GM12878 (cell line): ENCODE data around the gene AARSD1. TPM values are rescaled to one million over a fixed set of nuclear protein-coding genes. Genes with fewer than 3 reads are reported as not detected.

Experiments
- ATAC-seq: fragments of 200-7000 bp; cut with Tn5 transposase; 3 replicates; pipeline ENCODE4 v1.9.1; 2020; ENCODE audit warnings: mild to moderate bottlenecking, moderate library complexity
- BruUV-seq: library from RNA; stranded (reverse); fragments of 400-500 nt; replicated peaks from 2 replicates; lab custom pipeline; 2021; lab: Mats Ljungman, UMichigan
- CTCF ChIA-PET: fragments of 300-600 bp; sonication (Branson Sonifier 250); formaldehyde crosslinking; extraction: SDS; loops from one replicate; lab custom pipeline; 2021; ENCODE audit warnings: inconsistent platforms; lab: Yijun Ruan, JAX
- POLR2A ChIA-PET: fragments of 350-600 bp; formaldehyde crosslinking; extraction: SDS; loops from one replicate; lab custom pipeline; 2021; ENCODE audit warnings: inconsistent platforms; lab: Charles Lee
- RAD21 ChIA-PET: fragments of 300-600 bp; sonication (Branson Sonifier 250); formaldehyde crosslinking; loops from one replicate; lab custom pipeline; 2023; ENCODE audit warnings: antibody characterized with exemption; ENCODE audit not compliant: unreplicated experiment; lab: Charles Lee
- SMC1A ChIA-PET: fragments of 300-600 bp; sonication (Branson Sonifier 250); formaldehyde crosslinking; loops from one replicate; lab custom pipeline; 2023; ENCODE audit not compliant: unreplicated experiment, uncharacterized antibody; lab: Charles Lee
- DNase-seq: peaks from one replicate; pipeline ENCODE4 v3.0.0-alpha.2; 2011; ENCODE audit warnings: low read depth, low spot score
- FAIRE-seq: peaks from 3 replicates; lab custom pipeline; 2011; peaks lifted over from hg19 to GRCh38; lab: Jason Lieb, UNC
- H2AFZ ChIP-seq: 2 replicates; pipeline ENCODE4 v1.6.0; 2011; ENCODE audit warnings: low read depth, low read length, control low read depth; ENCODE audit not compliant: control insufficient read depth
- H3K27ac ChIP-seq: 2 replicates; pipeline ENCODE4 v1.5.1; 2011; ENCODE audit warnings: control low read depth; ENCODE audit not compliant: control insufficient read depth, insufficient read depth
- H3K27me3 ChIP-seq, 2 experiments: replicated peaks in 1 of 2; 2 replicates each; pipeline versions ENCODE4 v1.6.0 to v1.6.1; 2011; ENCODE audit warnings: low read length in 1 of 2; ENCODE audit not compliant: control insufficient read depth in 2 of 2, insufficient read depth in 2 of 2
- H3K36me3 ChIP-seq, 2 experiments: 2 replicates each; pipeline ENCODE4 v1.5.1; 2011; ENCODE audit warnings: low read length in 1 of 2; ENCODE audit not compliant: control insufficient read depth in 2 of 2, insufficient read depth in 2 of 2
- H3K4me1 ChIP-seq: 2 replicates; pipeline ENCODE4 v1.6.1; 2011; ENCODE audit warnings: mild to moderate bottlenecking, low read length, moderate library complexity, mixed read lengths; ENCODE audit not compliant: control insufficient read depth, insufficient read depth
- H3K4me2 ChIP-seq: 2 replicates; pipeline ENCODE4 v1.6.0; 2011; ENCODE audit warnings: control low read depth; ENCODE audit not compliant: control insufficient read depth, insufficient read depth
- H3K4me3 ChIP-seq: fragments of 200-600 bp; sonication (generic); 2 replicates; pipeline ENCODE4 v1.5.1; 2016
- H3K79me2 ChIP-seq: 2 replicates; pipeline ENCODE4 v1.6.0; 2011; ENCODE audit warnings: low read length; ENCODE audit not compliant: control insufficient read depth, insufficient read depth
- H3K9ac ChIP-seq: 2 replicates; pipeline ENCODE4 v1.8.0; 2011; ENCODE audit warnings: low read length, control low read depth, mixed read lengths; ENCODE audit not compliant: control insufficient read depth, insufficient read depth
- H3K9me3 ChIP-seq: replicated peaks from 3 replicates; pipeline ENCODE4 v1.5.1; 2011; ENCODE audit warnings: mild to moderate bottlenecking, low read length; ENCODE audit not compliant: control insufficient read depth, insufficient read depth
- H4K20me1 ChIP-seq: 2 replicates; pipeline ENCODE4 v1.6.0; 2011; ENCODE audit not compliant: control insufficient read depth, insufficient read depth
- ATF7 ChIP-seq: fragments of 450-650 bp; IDR thresholded peaks from 2 replicates; pipeline ENCODE4 v1.6.1; 2016; ENCODE audit warnings: low read depth, mild to moderate bottlenecking
- CREB1 ChIP-seq: IDR thresholded peaks from 2 replicates; pipeline ENCODE4 v1.6.1; 2012; ENCODE audit warnings: low read depth, mild to moderate bottlenecking, inconsistent platforms
- CREM ChIP-seq: IDR thresholded peaks from 2 replicates; pipeline ENCODE4 v1.6.1; 2014; ENCODE audit warnings: antibody characterized with exemption, low read depth
- DPF2 ChIP-seq: fragments of 450-650 bp; IDR thresholded peaks from 2 replicates; pipeline ENCODE4 v1.6.1; 2017; ENCODE audit warnings: mild to moderate bottlenecking
- GATAD2B ChIP-seq: fragments of 450-650 bp; conservative IDR thresholded peaks from 2 replicates; pipeline ENCODE4 v1.6.1; 2017; ENCODE audit warnings: low read depth, mild to moderate bottlenecking, moderate library complexity
- HSF1 ChIP-seq: fragments of 150-350 bp; IDR thresholded peaks from 2 replicates; pipeline ENCODE4 v1.6.1; 2014; ENCODE audit warnings: mild to moderate bottlenecking, low read depth, low read length
- IKZF1 ChIP-seq: fragments of 450-650 bp; conservative IDR thresholded peaks from 2 replicates; pipeline ENCODE4 v1.6.1; 2017; ENCODE audit warnings: antibody characterized with exemption, mild to moderate bottlenecking
- KLF5 ChIP-seq: fragments of 450-650 bp; IDR thresholded peaks from 2 replicates; pipeline ENCODE4 v1.6.1; 2014; ENCODE audit warnings: mild to moderate bottlenecking; ENCODE audit not compliant: partially characterized antibody
- LARP7 ChIP-seq: fragments of 450-650 bp; IDR thresholded peaks from 2 replicates; pipeline ENCODE4 v1.6.1; 2017; ENCODE audit warnings: mild to moderate bottlenecking
- MYC ChIP-seq: IDR thresholded peaks from 2 replicates; pipeline ENCODE4 v1.6.1; 2011; ENCODE audit warnings: mild to moderate bottlenecking, low read length, moderate library complexity, inconsistent platforms; ENCODE audit not compliant: insufficient read depth, insufficient replicate concordance, insufficient read length, severe bottlenecking
- NKRF ChIP-seq: fragments of 450-650 bp; conservative IDR thresholded peaks from 2 replicates; pipeline ENCODE4 v1.6.1; 2017; ENCODE audit warnings: mild to moderate bottlenecking, moderate library complexity
- NRF1 ChIP-seq: conservative IDR thresholded peaks from 2 replicates; pipeline ENCODE4 v1.6.1; 2011; ENCODE audit warnings: mild to moderate bottlenecking, low read depth, low read length, improper control_type of control experiment
- PKNOX1 ChIP-seq: fragments of 450-650 bp; IDR thresholded peaks from 2 replicates; pipeline ENCODE4 v1.6.1; 2016; ENCODE audit warnings: mild to moderate bottlenecking
- POLR2AphosphoS5 ChIP-seq: IDR thresholded peaks from 2 replicates; pipeline ENCODE4 v1.6.1; 2011; ENCODE audit warnings: mild to moderate bottlenecking, low read length, inconsistent platforms
- SRF ChIP-seq, 2 experiments: IDR thresholded peaks; 2 replicates each; pipeline ENCODE4 v1.6.1; 2011; ENCODE audit warnings: low read depth in 2 of 2, low read length in 2 of 2, mild to moderate bottlenecking in 1 of 2, moderate library complexity in 1 of 2
- TCF3 ChIP-seq: IDR thresholded peaks from 2 replicates; pipeline ENCODE4 v1.6.1; 2012; ENCODE audit warnings: low read depth, mild to moderate bottlenecking, low read length, borderline replicate concordance; ENCODE audit not compliant: insufficient read depth
- ZNF384 ChIP-seq: IDR thresholded peaks from 2 replicates; pipeline ENCODE4 v1.6.1; 2012; ENCODE audit warnings: low read depth, mild to moderate bottlenecking, low read length, improper control_type of control experiment, borderline replicate concordance
- WGBS: methylation state at CpG from one replicate; pipeline ENCODE4 v1.1.6; 2016; ENCODE audit warnings: low lambda C conversion rate; ENCODE audit not compliant: insufficient replicate concordance, insufficient coverage; ENCODE audit errors: missing lambda C conversion rate; 5-methylcytosine and 5-hydroxymethylcytosine counted together
- in situ Hi-C: fragments of 300-500 bp; cut with MboI; formaldehyde crosslinking; loops from 9 replicates; pipeline ENCODE4 v1.14.3; 2018; ENCODE audit warnings: mixed read lengths
- intact Hi-C: fragments of 100-400 bp; cut with micrococcal nuclease; formaldehyde crosslinking; loops from one replicate; pipeline ENCODE4 v1.14.2; 2022; ENCODE audit not compliant: unreplicated experiment
- polyA plus RNA-seq, 11 experiments: library from polyadenylated mRNA; depleted of rRNA in 4 of 11; unstranded in 6 of 11; stranded (reverse) in 5 of 11; fragments of >200 nt; fragmentation: Nextera tagmentation in 4 of 11; fragmentation: Illumina TruSeq in 1 of 11; extraction: Ambion mirVana in 4 of 11; extraction: Trizol in 1 of 11; gene quantifications; 1 replicate in 1 of 11; 2 replicates in 10 of 11; pipeline versions ENCODE4 v1.2.1 to v1.2.3, GENCODE V29; 2011 to 2016; ENCODE audit warnings: inconsistent platforms in 2 of 11, missing spikeins in 2 of 11, low read depth in 1 of 11
- total RNA-seq, 4 experiments: library from RNA; depleted of rRNA in 3 of 4; stranded (reverse); fragments of >200 nt in 3 of 4; fragmentation: Illumina TruSeq in 1 of 4; extraction: Trizol in 1 of 4; gene quantifications; 2 replicates each; pipeline versions ENCODE4 v1.2.1 to v1.2.3, GENCODE V29; 2013 to 2021

AARSD1 gene
- total and polyA plus RNA-seq, 10 of the 15 experiments (the other 5 are each of a cell fraction or from before 2014, with no cell fraction given): 32.2 to 86.2 (median 52.8) TPM

GRCh38 chr17:42980766-42981397 lies 16.6 kb upstream of the AARSD1 start:
- intact Hi-C loops: loop anchor here (1.0 kb wide), 1 partner anchor 17 kb away; the partner anchor contains the start of gene RPL27
- ChIA-PET CTCF (interaction anchor here (1.7 to 4.6 kb wide), 2 partner anchors 17 to 160 kb away, joined by 4 to 23 read pairs; partner anchors contain the start of gene RPL27), SMC1A (interaction anchor here (1.4 kb wide), 1 partner anchor 17 kb away, joined by 6 read pairs; the partner anchor contains the start of gene RPL27), POLR2A (interaction anchor here (0.6 to 2.2 kb wide), 2 partner anchors 13 to 17 kb away, joined by 3 to 11 read pairs; partner anchors contain the start of gene RPL27), RAD21 (no interaction called here)
- peak; percentile 75 for ATAC-seq
- Histone ChIP-seq H3K4me3 (peak overlapping the region; percentile 94), H3K36me3 (no peaks in the 10 kb centered on the region), H3K4me1 (peaks cover 16% of the 10 kb centered on the region), H3K79me2 (peaks cover 34% of the 10 kb centered on the region), H3K4me2 (peak overlapping the region; percentile 99), H2AFZ (peak overlapping the region; percentile 98), H3K27ac (peak overlapping the region; percentile 85), H4K20me1 (no peaks in the 10 kb centered on the region), H3K9me3 (no peaks in the 10 kb centered on the region), H3K27me3 (no peaks in the 10 kb centered on the region), H3K9ac (peak overlapping the region; percentile 82)
- no peak for FAIRE-seq
- in situ Hi-C loops: no loop called here
- DNase-seq: peak; percentile 24
- 1% methylated on average over 58 of the region's 67 CpGs for WGBS
- TSS peak; percentile 83 for BruUV-seq
- TF ChIP-seq IKZF1 (peak; percentile 33; the same call in 1 of the 2 replicates), ATF7 (peak; percentile 67), NRF1 (peak; percentile 24; the same call in 1 of the 2 replicates), DPF2 (0 out of 2 replicates have a peak, but pooled peaks have one; percentile 18), ZNF384 (no peak), PKNOX1 (peak; percentile 39; the same call in 1 of the 2 replicates), HSF1 (no peak), TCF3 (peak; percentile 90), CREM (peak; percentile 81), LARP7 (peak; percentile 98; the same call in 1 of the 2 replicates), NKRF (no peak; the same call in 1 of the 2 replicates), GATAD2B (peak; percentile 75; the same call in 1 of the 2 replicates), POLR2AphosphoS5 (peak; percentile 65; the same call in 1 of the 2 replicates), KLF5 (peak; percentile 2), SRF (IDR thresholded peaks at IDR 0.05; ENCODE audit: low read depth in 2 of 2, low read length in 2 of 2) (peak in 1 of 2 experiments; percentile 1; a peak in 1 of 4 replicates), CREB1 (peak; percentile 82), MYC (no peak)
